SK-N-SH (cell line): ENCODE measurements around the gene ACE.

ENCODE experiments used
- EZH2phosphoT487 ChIP-seq: fragments of 200-600 bp; sonication (generic); IDR thresholded peaks from 2 replicates; pipeline ENCODE4 v1.6.1; 2017; ENCODE audit warnings: low read depth, mixed run types, mild to moderate bottlenecking, antibody characterized with exemption, moderate library complexity, borderline replicate concordance
- RAD21 ChIP-seq: IDR thresholded peaks from 2 replicates; pipeline ENCODE4 v1.6.1; 2012; ENCODE audit warnings: mild to moderate bottlenecking, low read length
- ZBTB33 ChIP-seq: IDR thresholded peaks from 2 replicates; pipeline ENCODE4 v1.4.0; 2012; ENCODE audit warnings: low read depth, borderline replicate concordance

- TF ChIP-seq EZH2phosphoT487, result no peak
- TF ChIP-seq RAD21, result no peak
- TF ChIP-seq ZBTB33, result no peak
These were observed 6.2 kb downstream of the ACE start for GRCh38 chr17:63483038-63483437.
